ENCODE data around the gene NEK3.
A peak's percentile ranks its signal among the peaks of the same experiment; 100 is the strongest.
"Not testable (repeated sequence)": the region's sequence is repeated elsewhere in the genome, so short reads cannot be mapped to it uniquely, and the experiment has no call there.

Gene NEK3

GRCh38 chr13:52159159-52159982, at the start of gene NEK3:
NEK3 (minus strand) TSS chr13:52159597; CDS start chr13:52156191, 3,406 bp downstream.
- DNase-seq, result peak; percentile 83

- not testable (repeated sequence) for DNase-seq
Measured at GRCh38 chr13:52208384-52208783, 49.0 kb upstream of the NEK3 start.

- not testable (repeated sequence) for DNase-seq
Measured at GRCh38 chr13:52207896-52208295, 48.5 kb upstream of the NEK3 start.

- not testable (repeated sequence) for DNase-seq
Measured at GRCh38 chr13:52207337-52207736, 47.9 kb upstream of the NEK3 start.

- DNase-seq, result not testable (repeated sequence)
Measured at GRCh38 chr13:52204546-52204945, 45.1 kb upstream of the NEK3 start.

GRCh38 chr13:52203864-52204263, 44.5 kb upstream of the NEK3 start:
- DNase-seq, result not testable (repeated sequence)

- DNase-seq, result not testable (repeated sequence)
Measured at GRCh38 chr13:52202506-52202905, 43.1 kb upstream of the NEK3 start.

- DNase-seq, result not testable (repeated sequence)
Measured at GRCh38 chr13:52201439-52202193, 42.2 kb upstream of the NEK3 start.

GRCh38 chr13:52195401-52195837, 36.0 kb upstream of the NEK3 start:
- peak; percentile 77 for DNase-seq

- peak; percentile 91 for DNase-seq
Measured at GRCh38 chr13:52194184-52194868, 34.9 kb upstream of the NEK3 start.

GRCh38 chr13:52193587-52194183, 34.3 kb upstream of the NEK3 start:
- not testable (repeated sequence) for DNase-seq

- DNase-seq, result not testable (repeated sequence)
Measured at GRCh38 chr13:52187424-52188187, 28.2 kb upstream of the NEK3 start.

GRCh38 chr13:52187029-52187423, 27.6 kb upstream of the NEK3 start:
- no peak for DNase-seq

- DNase-seq, result not testable (repeated sequence)
Measured at GRCh38 chr13:52181316-52181954, 22.0 kb upstream of the NEK3 start.

- DNase-seq, result no peak
Measured at GRCh38 chr13:52179925-52180324, 20.5 kb upstream of the NEK3 start.

- DNase-seq, result no peak
Measured at GRCh38 chr13:52177276-52177675, 17.9 kb upstream of the NEK3 start.

GRCh38 chr13:52173970-52174369, 14.6 kb upstream of the NEK3 start:
- DNase-seq, result not testable (repeated sequence)

- DNase-seq, result no peak
Measured at GRCh38 chr13:52173373-52173772, 14.0 kb upstream of the NEK3 start.

GRCh38 chr13:52171686-52172085, 12.3 kb upstream of the NEK3 start:
- DNase-seq, result not testable (repeated sequence)

GRCh38 chr13:52170828-52171391, 11.5 kb upstream of the NEK3 start:
- DNase-seq, result not testable (repeated sequence)

- no peak for DNase-seq
Measured at GRCh38 chr13:52169839-52170238, 10.4 kb upstream of the NEK3 start.

All from left hindlimb (tissue), 1 donor.